Purkinje cell (primary cell): ENCODE data around the gene CLIP1. TPM values are rescaled to one million over a fixed set of nuclear protein-coding genes. Genes with fewer than 3 reads are reported as not detected.

Source experiments
- polyA plus RNA-seq: library from polyadenylated mRNA; unstranded; fragments of >200 nt; fragmentation: Nextera tagmentation; gene quantifications from 2 replicates; pipeline ENCODE4 v1.2.1, GENCODE V29; 2014

The CLIP1 gene
- 38.1 and 57.9 TPM in 2 replicates for polyA plus RNA-seq

DNA sequence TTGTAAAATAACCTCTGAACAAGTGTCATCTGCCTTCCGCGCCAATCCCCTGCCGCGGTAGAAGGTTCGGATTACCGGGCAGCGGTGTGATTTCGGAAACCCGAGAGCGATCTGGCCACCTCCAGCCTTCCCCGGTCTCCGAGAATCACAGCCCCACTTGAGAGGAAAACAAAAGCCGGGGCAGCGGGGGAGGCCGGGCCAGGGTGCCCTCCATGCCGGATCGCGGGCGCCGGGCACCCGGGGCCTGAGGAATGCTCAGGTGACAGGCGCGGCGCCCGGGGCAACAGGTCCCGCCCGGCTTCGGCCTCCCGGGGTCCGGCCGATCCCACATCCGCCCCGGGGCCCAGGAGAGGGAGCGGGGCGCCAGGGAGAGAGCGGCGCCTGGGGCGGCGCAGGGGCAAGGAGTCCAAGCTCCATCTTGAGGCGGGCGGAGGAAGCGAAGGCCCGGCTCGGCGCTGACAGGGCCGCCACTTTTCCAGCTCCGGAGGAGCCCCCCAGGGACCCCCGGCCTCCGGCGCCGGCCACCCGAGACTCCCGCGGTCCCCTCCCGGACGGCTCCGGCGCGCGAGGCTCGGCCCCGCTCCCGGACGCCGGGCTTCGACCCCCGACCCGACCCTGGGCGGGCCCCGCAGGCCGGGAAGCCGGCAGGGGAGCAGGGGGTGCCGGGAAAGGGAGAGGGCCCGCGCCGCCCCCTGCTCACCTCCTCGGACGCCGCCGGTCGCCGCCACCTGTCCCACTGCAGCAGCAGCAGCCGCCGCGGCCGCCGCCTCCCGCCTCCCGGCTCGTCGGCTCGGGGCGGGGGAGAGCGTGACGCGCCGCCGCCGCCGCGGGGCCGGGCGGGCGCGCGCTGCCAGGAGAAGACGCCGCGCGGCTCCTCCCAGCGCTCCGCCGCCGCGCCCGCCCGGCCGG lies at the start of gene CLIP1:
CLIP1 (minus strand) TSS at position 849 of the 909 bp plus-strand sequence. CDS start 42,217 bp downstream, outside the sequence.

DNA sequence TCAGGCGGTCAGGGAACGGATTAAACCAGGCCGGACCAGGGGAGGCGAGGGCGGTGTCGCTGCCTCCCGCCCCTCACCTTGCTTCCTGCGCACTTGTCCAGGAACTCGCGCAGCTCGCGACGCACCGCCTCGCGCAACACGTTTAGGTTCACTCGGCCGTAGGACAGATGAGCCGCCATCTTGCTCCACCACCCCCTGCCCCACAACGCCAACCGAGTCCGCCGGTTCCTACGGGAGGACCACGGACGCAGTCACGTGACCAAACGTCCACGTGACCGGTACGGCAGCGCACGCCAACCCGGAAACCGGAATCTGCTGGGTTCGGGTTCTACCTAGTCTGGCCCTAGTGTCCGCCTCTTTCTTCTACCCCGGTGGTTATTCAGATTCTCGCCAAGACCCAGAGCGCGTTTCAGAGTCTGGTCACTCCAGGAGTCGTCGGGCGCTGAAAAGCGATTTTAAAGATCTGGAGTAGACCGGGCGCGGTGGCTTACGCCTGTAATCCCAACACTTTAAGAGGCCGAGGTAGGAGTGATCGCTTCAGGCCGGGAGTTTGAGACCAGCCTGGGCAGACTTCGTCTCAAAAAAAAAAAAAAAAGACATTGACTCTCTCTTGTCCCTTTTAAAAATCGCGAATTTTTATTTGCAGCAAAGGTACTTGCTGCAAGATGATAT lies 156.1 kb downstream of the CLIP1 start, which contains the start of gene VPS33A:
VPS33A (minus strand) TSS at position 265 of the 672 bp plus-strand sequence; CDS start at position 179, 86 bp downstream.

DNA sequence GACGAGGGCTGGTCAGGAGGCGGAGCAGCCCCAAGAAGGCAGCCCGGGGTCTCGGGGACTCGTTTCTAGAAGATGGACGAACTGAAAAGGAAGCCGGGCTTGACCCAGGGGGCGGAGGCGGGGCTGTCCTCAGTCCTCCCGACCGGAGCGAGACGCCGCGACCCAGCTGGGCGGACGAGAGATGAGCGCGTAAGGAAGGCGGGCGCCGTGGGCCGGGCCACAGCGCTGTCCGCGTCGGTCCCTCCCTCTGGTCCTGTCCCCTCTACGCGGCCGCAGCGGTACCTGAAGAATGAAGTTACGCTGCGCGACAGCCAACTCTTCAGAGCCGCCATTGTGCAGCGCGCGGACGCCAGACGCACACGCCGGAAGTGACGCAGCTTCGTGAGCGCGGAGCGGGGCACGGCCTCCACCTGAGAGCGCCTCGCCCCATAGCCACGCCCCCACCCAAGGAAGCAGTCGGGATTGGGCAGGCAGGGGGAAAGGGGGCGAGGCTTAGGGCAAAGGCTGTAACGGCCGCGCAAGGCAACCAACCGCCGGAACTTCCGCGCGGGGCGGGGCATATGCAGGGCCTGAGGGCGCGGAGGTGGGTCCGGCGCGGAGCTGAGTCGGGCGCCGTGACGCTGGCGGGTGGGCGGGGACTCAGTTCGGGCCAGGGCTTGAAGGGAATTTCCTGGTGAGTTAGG lies 196.6 kb downstream of the CLIP1 start, which contains the start of gene DIABLO:
DIABLO (minus strand) TSS at position 370 of the 683 bp plus-strand sequence; CDS start at position 332, 38 bp downstream.

Other genes with a start within 250 kb of the CLIP1 start
- gene IL31, start 248.4 kb downstream of the CLIP1 start, polyA plus RNA-seq = not detected in 2 replicates
- 0.73 TPM in 1 of 2 replicates, not detected in the other for gene LRRC43, start 239.5 kb downstream of the CLIP1 start, polyA plus RNA-seq
- 3.0 and 4.2 TPM in 2 replicates for gene B3GNT4, start 219.0 kb downstream of the CLIP1 start, polyA plus RNA-seq
- gene DIABLO, start 196.6 kb downstream of the CLIP1 start, polyA plus RNA-seq = 50.7 and 61.4 TPM in 2 replicates
- 8.6 and 17.3 TPM in 2 replicates for gene VPS33A, start 156.2 kb downstream of the CLIP1 start, polyA plus RNA-seq
- 3.1 and 5.3 TPM in 2 replicates for gene ZCCHC8, start 78.3 kb upstream of the CLIP1 start, polyA plus RNA-seq
- 111 and 112 TPM in 2 replicates for gene RSRC2, start 104.3 kb upstream of the CLIP1 start, polyA plus RNA-seq
- 1.8 and 4.5 TPM in 2 replicates for gene KNTC1, start 104.6 kb upstream of the CLIP1 start, polyA plus RNA-seq